Stimulated activated CD8-positive, alpha-beta memory T cell treated with anti-CD3 and anti-CD28 coated beads, Interleukin-4, amount 100 ng/mL, for 24 hours (primary cell): ENCODE measurements around the gene ETS1.

Experiments
- DNase-seq: peaks from one replicate; pipeline ENCODE4 v3.0.0-alpha.2; 2020; ENCODE audit warnings: low read depth

ETS1 gene

DNA sequence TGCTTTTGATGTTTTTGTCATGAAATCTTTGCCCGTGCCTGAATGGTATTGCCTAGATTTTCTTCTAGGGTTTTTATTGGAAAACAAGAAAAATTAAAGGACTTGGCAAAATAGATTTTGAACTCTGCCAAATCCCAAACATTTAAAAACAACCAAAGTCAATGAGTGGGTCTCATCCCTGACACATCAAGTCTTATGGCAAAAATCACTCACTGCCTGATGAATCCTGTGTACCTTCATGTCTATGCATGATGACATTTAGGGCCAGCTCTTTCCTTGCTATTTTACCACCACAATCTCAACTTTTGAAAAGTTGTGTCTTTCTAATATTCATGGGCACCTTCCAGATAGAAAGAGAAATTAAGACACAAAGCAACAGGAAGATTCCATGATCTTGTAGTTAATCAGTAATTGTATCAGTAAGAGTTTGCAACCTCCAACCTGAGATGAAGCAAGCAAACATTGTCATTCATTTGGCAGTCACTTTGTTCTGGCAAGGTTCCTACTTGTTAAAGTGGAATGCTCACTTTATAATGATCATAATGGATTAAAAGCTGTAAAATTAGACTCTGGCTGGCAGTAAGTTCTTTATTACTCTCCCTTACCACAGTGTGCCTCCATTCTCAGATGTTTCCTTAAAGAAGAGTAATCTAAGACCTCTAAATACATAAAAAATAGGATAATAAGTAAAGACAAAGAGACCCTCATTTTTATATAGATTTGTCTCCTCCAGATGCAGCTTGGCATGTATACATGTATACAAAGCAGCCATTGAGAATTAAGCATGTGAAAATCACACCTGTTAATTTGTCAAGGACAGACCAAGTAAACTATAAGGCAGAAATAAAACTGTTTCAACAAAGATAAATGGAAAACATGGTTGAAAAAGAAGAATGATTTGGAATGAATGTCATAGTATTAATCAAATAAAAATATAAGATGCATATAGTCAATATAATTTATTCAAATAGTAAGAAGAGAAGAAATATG lies 51.6 kb downstream of the ETS1 start:
- no peak for DNase-seq

DNA sequence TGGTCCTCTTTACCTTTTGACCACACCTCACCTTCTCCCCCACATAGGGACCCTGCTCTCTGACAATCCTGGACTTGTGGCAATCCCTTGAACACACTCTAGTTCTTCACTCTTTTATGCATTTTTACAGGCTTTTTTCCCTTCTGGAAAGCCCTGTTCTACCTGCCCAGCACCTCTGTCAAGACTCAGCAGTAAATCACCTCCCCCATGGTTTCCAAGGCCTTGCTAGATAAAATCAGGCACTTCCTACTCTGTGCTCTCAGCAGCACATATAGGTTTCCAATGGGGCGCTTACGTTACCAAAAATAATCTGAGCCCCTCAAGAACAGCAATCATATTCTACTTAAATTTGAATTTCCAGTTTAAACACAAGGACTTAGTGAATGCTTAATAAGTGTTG lies 53.9 kb downstream of the ETS1 start:
- DNase-seq, result no peak

DNA sequence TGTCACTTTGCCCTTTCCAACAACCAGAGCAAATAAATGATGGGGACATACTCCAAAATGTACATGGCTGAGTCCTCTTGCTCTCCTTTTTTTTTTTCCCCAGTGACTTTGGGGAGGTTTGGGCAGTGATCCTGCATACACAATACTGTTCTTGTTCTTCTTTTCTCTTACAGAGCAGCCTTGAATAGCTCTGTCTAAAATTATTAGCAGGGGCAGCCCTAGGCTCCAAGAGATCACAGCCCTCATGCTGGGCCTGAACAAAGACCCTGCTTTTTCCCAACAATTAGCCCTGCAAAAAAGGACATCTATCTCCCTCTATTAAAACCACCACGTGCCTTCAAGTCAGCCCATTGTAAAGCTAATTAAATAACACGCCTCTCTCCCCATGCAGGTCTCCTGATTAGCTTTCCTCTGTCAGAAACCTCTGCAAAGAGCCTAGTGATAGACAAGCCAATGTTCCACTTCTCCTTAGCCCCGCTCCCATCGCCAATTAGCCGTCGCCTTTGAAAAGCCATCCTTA lies 54.7 kb downstream of the ETS1 start:
- no peak for DNase-seq

DNA sequence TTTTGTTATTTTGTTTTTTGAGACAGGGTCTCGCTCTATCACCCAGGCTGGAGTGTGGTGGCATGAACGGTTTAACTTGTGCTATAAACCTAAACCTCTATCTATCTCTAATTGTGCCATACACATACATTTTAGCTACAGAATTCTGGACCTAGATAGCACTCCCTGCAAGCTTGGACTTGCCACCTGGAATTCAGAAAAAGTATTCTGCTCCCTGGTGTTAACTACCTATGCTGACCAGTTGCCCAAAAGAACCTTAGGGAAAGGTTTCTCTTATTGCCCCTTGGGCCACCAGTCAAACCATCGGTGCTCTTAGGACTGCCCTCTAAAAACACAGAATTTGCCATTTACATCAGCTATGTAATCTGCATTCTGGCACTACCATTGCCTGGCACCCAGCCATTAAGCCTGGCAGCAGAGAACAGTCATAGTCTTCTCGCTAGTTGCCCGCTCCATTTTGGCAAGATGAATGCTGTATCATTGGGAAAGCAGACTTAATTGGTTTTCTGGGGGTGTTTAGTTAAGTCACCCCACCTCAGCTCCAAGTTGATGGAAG lies 55.3 kb downstream of the ETS1 start:
- DNase-seq, result no peak

DNA sequence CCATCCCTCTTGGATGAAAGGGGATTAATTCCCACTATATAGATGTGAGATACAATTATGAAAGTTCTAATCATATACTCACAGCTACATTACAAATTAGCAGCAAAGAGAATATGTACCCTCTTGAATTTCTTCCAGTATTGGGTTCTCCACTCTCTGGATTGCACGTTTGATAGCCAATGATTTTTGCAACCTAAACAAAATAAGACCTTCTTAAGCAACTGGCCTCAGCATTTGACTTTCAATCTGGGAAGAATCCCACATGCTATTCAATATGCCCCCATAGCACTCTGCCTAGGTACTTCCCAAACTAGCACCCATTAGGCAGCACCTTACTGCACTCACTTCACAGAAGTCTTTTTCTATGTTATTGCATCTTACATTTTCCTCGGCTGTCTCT lies 55.8 kb downstream of the ETS1 start:
- no peak for DNase-seq

DNA sequence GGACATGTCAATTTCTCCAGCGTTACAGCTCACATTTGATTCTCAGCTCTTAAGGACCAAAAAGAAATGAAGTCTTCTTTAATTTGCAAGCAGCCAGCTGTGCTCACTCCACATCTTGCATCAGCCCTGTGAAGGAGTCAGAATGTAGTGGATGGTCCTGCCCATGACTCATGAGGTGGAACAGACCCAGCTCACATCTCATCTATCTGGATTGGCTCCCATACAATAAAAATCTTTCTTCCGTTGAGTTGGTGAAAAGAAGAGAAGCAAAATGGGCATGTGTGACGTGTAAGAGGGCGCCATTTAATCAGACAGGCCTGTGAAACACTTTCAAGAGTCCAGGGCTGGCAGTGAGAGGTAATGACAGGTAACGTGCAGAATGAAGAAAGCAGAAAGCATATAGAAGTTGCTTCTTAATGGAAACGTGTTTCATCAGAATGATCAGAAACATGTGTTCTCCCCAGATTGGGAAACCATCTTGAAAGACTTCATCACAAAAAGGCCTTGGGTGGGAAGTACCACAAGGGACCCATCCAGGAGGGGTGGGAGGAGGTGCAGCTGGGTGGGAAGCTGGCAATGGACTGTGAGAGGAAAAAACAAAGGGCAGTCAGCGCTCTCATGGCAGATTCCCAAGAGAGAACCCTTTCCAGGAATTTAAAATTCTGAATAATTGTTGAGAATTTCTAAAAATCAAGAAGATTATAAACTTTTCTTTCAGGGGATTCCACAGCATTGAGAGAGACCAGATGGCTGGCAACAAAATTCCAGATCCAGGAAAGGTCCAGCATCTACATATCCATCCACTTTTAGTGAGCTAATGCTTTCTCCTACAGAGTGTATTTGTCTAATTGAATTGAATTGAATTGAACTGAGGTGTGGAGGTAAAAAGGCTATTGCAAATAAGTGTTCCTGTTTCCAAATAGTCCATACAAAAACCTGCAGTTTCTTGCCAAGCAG lies 57.0 kb downstream of the ETS1 start:
- no peak for DNase-seq

DNA sequence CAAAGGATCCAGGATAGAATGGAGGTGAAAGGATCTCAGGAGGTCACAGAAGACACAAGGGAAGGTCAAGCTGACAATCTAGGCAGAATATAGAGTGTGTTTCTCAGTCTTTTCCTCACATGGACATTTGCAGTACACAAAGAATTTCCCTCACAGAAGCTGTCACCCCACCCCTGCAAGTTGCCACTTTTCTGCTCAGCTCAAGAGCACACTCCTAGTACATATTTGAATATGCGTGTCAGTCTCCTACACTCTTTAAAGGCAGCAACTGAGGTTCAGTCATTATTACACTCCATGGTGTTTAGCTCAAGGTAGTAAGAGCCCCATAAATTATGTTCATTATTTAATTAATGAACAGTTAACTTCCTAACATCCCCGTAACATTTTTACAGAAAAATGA lies 59.1 kb downstream of the ETS1 start:
- no peak for DNase-seq

DNA sequence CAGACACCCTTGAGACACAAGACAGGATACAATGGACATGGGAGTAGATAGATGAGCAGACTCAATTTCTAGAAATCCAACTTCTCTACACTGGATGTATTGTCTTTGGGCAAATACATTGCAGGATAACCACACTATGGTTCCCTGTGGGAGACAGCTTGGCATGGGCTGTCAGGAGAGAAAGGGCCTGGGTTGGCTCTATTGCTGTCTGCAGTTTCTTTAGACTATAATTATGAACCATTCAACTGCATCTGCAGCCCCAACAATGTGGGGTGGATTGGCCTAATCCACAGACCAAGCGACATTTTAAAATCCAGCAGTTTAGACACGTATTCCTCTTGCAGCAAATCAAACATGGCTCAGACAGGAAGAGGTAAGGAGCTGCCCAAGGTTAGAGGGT lies 60.3 kb downstream of the ETS1 start:
- no peak for DNase-seq

DNA sequence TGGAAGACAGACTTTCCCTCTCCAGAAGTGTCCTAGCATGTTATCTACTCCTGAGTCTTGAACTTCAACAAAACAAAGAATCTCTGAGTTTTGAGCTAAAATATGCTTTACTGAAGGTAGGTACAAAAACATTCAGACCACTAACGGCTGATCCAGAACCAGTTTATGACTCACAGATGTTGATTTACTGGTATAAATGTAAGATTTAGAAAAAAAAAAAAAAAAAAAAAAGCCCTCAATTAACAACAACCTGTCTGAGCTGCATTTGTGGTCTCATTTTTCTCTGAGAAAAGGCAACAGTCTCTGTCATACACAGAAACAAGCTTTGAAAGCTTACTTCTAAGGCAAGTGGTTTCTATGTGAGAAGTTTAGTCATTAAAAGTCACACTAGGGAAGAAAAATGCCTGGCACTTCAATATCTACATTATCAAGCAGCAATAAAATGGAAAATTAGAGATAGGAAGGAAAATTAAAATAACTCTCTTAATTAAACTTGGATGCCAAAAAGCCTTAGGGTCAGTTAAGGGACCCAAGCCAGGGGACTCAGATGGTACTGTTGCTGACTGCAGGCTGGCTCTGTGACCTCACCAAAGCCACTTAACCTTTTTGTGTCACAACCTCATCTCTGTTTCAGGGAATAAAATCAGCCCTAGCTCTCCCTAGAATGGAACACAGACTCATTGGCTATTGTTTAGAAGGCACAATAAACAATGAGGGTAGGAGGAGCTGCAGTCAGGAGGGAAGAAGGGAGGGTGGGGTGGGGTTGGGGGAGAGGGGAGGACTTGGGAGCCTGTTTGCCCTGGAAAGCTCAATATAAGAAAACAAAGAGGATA lies 61.7 kb downstream of the ETS1 start:
- no peak for DNase-seq

DNA sequence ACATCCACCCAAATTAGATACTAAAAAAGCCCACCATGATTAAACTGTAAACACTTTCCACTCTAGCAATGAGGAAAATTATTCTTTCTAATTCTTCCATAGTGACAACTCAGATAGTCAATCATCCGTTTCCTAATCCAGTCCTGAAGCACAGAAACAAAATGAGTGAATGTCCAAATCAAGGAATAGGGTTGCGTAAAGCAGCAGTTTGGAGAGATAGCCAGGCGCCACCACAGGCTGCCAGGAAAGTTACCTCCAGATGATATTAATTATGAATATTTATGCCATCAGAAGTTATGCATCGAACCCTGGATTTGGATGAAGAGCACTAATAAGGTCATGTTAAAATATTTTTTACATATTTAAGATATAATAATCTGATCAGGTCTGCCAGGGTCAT lies 63.2 kb downstream of the ETS1 start:
- no peak for DNase-seq

DNA sequence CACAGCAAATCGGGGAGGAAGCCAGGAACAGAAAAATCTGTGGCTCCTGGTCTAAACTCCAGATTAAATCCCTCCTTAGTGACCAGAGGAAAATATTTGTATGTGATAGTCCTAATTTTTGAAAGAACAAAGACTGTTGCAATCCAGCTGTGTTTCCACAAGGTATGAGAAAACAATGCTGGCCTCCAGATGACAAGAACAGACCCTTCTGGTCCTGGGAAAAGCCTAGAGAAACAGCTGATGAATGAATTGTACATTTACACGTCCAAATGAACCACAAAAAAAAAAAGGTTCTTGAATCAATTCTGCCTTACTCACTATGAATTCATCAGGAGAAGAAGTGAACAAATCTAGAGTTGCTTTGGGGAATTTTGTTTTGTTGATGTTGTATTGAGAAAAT lies 63.7 kb downstream of the ETS1 start:
- no peak for DNase-seq

DNA sequence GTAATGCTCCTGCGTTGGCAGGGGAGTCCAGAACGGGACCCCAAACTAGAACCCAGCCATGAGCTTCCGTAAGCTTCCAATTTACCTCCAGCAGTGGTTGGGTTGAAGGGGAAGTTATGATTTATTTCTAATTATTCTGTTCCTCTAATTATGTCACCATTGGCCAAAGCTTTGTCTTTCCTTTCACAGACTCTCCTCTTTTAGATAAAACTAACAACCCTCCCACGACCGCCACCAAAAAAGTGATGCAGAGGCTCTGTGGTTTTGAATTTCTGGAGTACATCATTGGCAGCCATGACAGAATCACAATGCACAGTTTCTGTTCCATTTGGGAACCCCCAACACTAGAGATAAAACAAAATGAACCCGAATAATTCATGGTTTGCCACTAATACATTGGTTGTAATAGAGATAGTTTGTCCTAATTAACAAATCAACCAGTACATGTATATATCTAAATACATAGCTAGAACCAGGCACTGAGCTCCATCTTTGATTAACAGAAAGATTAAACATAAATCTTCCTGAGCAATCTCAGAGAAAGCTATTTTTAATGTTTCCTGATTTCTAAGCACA lies 64.3 kb downstream of the ETS1 start:
- peak; percentile 55 for DNase-seq

DNA sequence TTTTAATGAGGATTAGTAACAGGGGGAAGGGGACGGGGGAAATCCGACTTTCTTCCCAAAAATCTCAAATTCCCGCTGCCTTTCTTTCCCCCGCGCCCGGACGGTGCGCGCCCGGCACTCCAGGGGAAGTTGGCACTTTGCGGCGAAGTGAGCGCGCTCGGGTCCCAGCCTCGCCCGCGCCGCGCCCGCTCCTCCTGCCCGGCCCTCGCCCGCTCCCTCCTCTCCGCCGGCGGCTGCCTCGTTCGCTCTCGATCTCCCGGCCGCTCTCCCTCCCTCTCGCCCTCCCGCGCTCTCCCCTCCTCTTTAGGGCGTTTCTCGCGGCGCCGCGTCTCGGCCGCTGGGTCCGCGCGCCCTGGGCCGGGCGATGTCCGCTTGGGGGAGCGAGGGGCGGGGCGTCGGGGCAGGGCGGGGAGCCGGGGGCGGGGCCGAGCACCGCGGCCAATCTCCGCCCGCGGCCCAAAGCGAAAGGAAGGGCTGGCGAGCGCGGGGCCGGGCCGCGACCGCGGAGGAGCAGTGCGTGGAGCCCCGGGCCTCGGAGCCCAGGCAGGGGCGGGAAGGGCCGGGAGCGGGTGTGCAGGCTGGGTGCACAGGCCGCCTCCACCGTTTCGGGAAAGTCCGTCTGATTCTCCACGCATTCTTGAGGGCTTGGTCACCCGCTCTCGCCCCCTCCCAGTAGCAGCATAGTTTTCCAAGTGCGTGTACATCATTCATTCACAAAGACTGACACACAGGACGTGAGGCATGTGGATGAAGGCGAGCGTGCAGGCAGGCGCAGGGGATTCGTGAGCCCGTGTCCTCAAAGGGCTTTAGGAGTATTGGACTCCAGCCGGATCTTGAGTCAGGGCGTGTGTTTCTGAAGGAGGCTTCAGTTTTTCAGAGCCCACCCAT lies 65.1 kb downstream of the ETS1 start:
- DNase-seq, result peak; percentile 87

DNA sequence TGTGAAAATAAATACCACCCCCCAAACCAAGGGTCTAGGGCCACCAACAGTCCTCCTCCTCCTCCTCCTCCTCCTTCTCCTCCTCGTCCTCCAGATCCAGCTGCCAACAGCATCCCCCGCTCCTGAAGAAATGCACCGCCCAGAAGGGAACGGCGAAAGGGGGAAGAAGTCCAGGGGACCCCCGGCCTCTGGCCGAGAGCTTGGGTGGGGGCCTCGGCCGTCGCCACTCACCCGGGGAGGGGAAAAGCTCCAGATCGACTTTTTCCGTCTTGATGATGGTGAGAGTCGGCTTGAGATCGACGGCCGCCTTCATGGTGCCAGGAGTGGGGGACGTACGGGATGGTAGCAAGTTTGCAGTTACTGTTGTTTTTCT lies 65.7 kb downstream of the ETS1 start:
- DNase-seq, result no peak

DNA sequence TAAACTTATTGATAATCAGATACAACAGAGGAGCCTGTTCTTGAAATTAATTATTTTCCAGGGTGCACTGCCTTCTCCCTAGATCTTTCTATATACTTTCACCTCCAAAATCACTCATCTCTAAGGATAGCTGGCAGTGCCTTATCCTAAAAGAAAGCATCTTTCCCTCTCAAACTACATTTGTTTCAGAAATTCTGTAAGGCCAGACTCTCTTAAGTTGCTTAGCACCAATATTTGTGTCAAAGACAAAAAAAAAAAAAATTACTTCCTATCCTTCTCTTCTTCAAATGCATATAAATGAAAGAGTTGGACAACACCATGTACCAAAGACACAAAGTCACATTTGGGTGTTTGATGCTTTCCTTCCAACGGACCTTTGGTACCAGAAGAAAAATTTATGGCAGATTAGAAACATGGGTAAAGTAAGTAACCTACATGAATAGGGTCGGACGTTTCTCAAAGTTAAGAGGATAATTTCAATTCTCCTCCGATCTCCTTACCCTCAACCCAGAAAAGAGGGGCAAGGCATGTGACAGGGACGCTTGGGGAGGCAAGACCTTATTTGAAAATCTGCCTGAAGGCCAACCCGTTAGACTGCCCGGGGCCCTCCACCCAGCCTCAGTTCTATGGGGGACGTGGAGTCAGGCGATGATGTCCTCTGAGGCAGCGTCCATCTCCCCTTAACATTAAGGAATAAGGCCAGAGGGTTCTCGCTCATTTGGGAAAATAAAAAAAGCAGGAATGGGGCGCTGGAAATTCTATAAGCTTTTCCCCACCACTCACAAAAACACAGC lies 66.3 kb downstream of the ETS1 start:
- no peak for DNase-seq

DNA sequence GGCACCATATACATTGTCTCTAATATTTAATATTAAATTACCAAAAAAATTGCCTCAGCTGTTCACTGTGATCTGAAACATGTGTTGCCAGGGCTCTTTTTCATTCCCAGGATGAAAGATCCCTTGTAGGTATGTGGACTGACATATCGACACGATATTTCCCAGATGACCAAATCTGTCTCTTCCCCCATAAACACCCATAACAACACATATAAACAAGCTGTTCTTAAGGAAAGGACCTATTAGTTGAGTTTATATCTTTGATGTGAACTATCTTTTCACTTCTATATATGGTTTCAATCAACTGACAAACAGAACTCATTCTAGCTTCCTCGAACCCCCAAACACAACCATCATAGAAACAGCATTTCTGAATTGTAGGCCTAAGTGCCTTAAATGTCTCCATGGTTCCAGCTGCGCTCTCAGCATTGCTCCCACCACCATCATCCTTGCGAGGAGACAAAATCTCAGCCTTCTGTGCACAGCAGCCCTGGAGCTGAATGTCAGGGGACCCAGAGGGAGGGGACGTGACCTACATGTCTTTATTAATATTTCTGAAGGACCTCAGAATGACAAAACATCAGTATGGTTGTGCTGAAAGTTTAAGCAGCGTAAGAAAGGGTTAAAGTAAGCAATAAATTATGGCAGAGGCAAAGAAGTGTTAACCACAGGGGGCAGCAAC lies 67.0 kb downstream of the ETS1 start:
- DNase-seq, result no peak

DNA sequence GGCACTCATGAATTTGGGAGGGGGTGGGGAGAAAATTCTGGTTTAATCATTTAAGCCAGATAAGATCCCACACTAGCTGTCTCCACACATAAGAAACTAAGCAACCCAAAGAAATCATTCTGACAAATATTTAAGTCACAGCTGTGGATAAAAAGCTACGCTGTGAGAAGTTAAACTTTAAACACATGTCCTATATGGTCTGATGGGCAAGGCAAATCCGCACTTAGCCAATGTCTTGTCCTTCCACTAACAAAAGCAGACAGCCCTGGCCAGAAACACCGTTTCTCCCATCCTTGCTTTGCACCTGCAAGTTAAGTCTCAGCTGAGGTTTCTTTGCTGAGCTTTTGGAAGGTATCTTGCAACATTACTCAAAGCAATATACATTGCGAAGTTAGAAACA lies 68.0 kb downstream of the ETS1 start:
- DNase-seq, result no peak

DNA sequence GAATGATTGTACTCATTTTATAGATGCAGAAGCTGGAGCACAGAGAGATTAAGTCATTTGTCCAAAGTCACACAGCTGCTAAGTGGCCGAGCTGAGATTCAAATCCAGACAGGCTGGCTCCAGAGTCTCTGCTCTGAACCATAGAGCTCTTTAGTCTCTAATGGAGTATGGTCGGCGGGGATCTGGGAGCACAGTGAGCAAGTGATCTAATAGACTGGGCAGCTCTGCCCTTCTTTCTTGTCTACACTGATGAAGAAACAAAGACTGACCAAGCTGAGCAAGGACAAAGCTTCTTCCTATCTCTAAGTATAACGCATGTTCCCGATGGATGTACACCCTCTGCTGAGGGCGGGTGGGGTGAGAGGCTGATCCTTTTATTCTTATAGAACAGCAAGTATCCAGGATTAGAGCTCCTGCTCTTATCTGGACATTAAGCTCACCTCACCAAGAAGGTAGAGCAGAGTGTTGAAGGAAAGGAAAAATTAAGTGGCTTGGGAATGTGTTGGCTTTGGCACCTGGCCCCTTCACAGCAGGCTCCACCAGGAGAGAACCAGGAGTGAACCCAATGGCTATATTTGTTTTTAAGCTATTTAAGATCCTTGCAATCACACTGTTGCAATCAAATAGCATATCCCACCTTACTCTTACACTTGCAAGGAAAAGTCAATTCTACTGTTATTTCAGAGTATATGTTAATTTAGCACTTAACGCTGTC lies 68.7 kb downstream of the ETS1 start:
- DNase-seq, result no peak
